Lung (tissue), 16 donors: Measurements from ENCODE around the gene CMTM3. TPM values are rescaled to one million over a fixed set of nuclear protein-coding genes. Genes with fewer than 3 reads are reported as not detected.

Experiments used
- ATAC-seq: fragments of 200-7000 bp; cut with Tn5 transposase; one replicate; pipeline ENCODE4 v1.9.1; 2020; ENCODE audit warnings: moderate number of reproducible peaks; ENCODE audit not compliant: insufficient read depth, low FRiP score
- DNase-seq, 3 donors: peaks; one replicate each; pipeline ENCODE4 v3.0.0-alpha.2; 2013 to 2017
- H3K27ac ChIP-seq, 2 donors: one replicate each; pipeline ENCODE4 v1.5.1; 2013; ENCODE audit warnings: mild to moderate bottlenecking in 2 of 2, moderate library complexity in 2 of 2, control low read depth in 1 of 2, inconsistent platforms in 1 of 2, low read depth in 1 of 2, low read length in 1 of 2
- H3K27me3 ChIP-seq, 3 donors: one replicate each; pipeline ENCODE4 v1.5.1; 2013; ENCODE audit warnings: low read length in 2 of 3; ENCODE audit not compliant: control insufficient read depth in 3 of 3, insufficient read depth in 3 of 3
- H3K36me3 ChIP-seq, 4 donors: one replicate each; pipeline ENCODE4 v1.5.1; 2013; ENCODE audit warnings: low read length in 4 of 4, mild to moderate bottlenecking in 1 of 4, moderate library complexity in 1 of 4; ENCODE audit not compliant: control insufficient read depth in 4 of 4, insufficient read depth in 4 of 4
- H3K4me1 ChIP-seq, 5 donors: one replicate each; pipeline ENCODE4 v1.5.1; 2013; ENCODE audit warnings: low read length in 5 of 5, mild to moderate bottlenecking in 2 of 5, moderate library complexity in 1 of 5; ENCODE audit not compliant: control insufficient read depth in 5 of 5, insufficient read depth in 5 of 5
- H3K4me3 ChIP-seq: one replicate; pipeline ENCODE4 v1.5.1; 2013; ENCODE audit warnings: mild to moderate bottlenecking, control low read depth, moderate library complexity
- H3K9ac ChIP-seq, 2 donors: one replicate each; pipeline ENCODE4 v1.5.1; 2013; ENCODE audit warnings: low read length in 2 of 2, control low read depth in 1 of 2; ENCODE audit not compliant: insufficient read depth in 1 of 2
- H3K9me3 ChIP-seq, 4 donors: one replicate each; pipeline ENCODE4 v1.5.1; 2013; ENCODE audit warnings: low read length in 3 of 4, mild to moderate bottlenecking in 1 of 4, moderate library complexity in 1 of 4; ENCODE audit not compliant: control insufficient read depth in 4 of 4, insufficient read depth in 3 of 4
- CTCF ChIP-seq: IDR thresholded peaks from 2 replicates; pipeline ENCODE4 v1.5.1; 2012; ENCODE audit warnings: mild to moderate bottlenecking; ENCODE audit errors: control extremely low read depth, extremely low read depth
- WGBS, 2 donors: extraction: QIAGEN DNeasy Blood & Tissue Kit; methylation state at CpG; one replicate each; pipeline ENCODE4 v1.1.7; 2013; 5-methylcytosine and 5-hydroxymethylcytosine counted together
- long read RNA-seq, 5 donors: transcript quantifications; one replicate each; lab custom pipeline, GENCODE V29; 2026
- polyA plus RNA-seq, 2 donors: library from polyadenylated mRNA; stranded (reverse); fragments of 200-250 nt; gene quantifications; one replicate each; pipeline ENCODE4 v1.2.1, GENCODE V29; 2013
- total RNA-seq, 2 donors: library from RNA; depleted of rRNA in 1 of 2; stranded (reverse); fragments of >200 nt in 1 of 2; gene quantifications; one replicate each; pipeline ENCODE4 v1.2.1, GENCODE V29; 2014 to 2021
- donor health status: control.
- donor health status: control.
- donor health status: Bipolar disorder and iron deficiency.
- donor health status: healthy.
- donor health status: DM: yes; HTN: yes; CAD: no.

CMTM3 gene, protein sequence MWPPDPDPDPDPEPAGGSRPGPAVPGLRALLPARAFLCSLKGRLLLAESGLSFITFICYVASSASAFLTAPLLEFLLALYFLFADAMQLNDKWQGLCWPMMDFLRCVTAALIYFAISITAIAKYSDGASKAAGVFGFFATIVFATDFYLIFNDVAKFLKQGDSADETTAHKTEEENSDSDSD
- 10 to 100 TPM; 28.1 to 34.6 TPM for total RNA-seq
- 10 to 100 TPM; 19.8 to 46.4 TPM for polyA plus RNA-seq
- long read RNA-seq, donor 1, transcript CMTM3-214 (5 exons, 1,934 nt), result major isoform, 44 of 47 reads
- long read RNA-seq, donor 1, partial matches to known transcripts, result 0 of 47 reads
- long read RNA-seq, donor 1, other reads (novel, unspliced or antisense), result 0 of 47 reads
- long read RNA-seq, donor 2, transcript CMTM3-214 (5 exons, 1,934 nt), result major isoform, 11 of 15 reads
- long read RNA-seq, donor 2, partial matches to known transcripts, result 0 of 15 reads
- long read RNA-seq, donor 2, other reads (novel, unspliced or antisense), result 0 of 15 reads
- long read RNA-seq, donor 3, transcript CMTM3-214 (5 exons, 1,934 nt), result major isoform, 12 of 14 reads
- long read RNA-seq, donor 3, partial matches to known transcripts, result 0 of 14 reads
- long read RNA-seq, donor 3, other reads (novel, unspliced or antisense), result 0 of 14 reads
- long read RNA-seq, donor 4, transcript CMTM3-214 (5 exons, 1,934 nt), result major isoform, 14 of 15 reads
- long read RNA-seq, donor 4, partial matches to known transcripts, result 0 of 15 reads
- long read RNA-seq, donor 4, other reads (novel, unspliced or antisense), result 0 of 15 reads
- long read RNA-seq, donor 5, transcript CMTM3-214 (5 exons, 1,934 nt), result major isoform, 37 of 47 reads
- long read RNA-seq, donor 5, partial matches to known transcripts, result 6 of 47 reads
- long read RNA-seq, donor 5, other reads (novel, unspliced or antisense), result 0 of 47 reads

DNA sequence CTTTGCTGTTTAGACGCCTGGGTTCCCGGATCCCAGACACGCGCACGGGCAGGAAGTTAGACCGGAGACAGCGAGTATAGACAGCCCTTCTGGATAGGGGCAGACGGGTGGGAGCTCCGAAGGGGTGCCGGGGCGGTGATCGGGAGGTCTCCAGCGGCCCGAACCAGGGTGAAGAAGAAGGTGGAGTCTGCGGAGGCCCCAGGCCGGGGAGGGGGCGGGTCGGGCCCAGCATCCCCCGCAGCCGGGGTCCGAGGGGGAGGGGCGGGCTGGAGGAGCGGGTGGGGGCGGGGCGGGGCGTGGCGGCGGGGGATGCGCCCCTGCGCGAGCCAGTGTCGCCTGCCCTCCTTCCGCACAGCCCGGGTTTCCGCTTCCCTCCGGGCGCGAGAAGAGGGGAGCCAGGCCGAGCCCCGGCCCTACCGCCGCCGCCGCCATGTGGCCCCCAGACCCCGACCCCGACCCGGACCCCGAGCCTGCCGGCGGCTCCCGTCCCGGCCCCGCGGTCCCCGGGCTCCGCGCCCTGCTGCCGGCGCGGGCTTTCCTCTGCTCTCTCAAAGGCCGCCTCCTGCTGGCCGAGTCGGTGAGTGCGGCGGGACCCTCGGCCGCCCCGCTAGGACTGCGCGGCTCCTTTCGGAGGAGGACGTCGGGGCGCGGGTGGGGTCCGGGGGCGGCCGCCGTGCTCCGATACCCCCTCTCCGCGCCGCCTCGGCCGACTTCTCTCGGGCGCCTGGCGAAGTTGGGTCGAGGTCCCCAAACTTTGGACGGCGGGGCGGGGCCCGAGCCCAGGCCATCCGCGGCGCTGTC lies at the start of gene CMTM3:
Gene CMTM3 (plus strand): TSS at position 329 of the 801 bp plus-strand sequence. CDS start 102 bp downstream, at position 431.
- ATAC-seq (peak; percentile 75), DNase-seq (peak; percentile 91 to 92 (median 91))
- H3K27me3 ChIP-seq, result no peaks in the 10 kb centered on the region
- H3K36me3 ChIP-seq, result peaks cover 0 to 13% (median 3%) of the 10 kb centered on the region in 4 donors
- peaks cover 0 to 21% (median 10%) of the 10 kb centered on the region in 5 donors for H3K4me1 ChIP-seq
- peak within 1 kb of the TSS; percentile 64 for H3K4me3 ChIP-seq
- WGBS, 2 donors, result 1% methylated on average over 48 to 96 of the region's 96 CpGs
- peak; percentile 39 for TF ChIP-seq CTCF
- H3K27ac ChIP-seq, result peak within 1 kb of the TSS; percentile 80 to 84
- no peaks in the 10 kb centered on the region for H3K9me3 ChIP-seq
- peak within 1 kb of the TSS in 1 of 2 donors; percentile 86 for H3K9ac ChIP-seq

GRCh38 chr16:66560107-66560506 lies 44.4 kb upstream of the CMTM3 start:
- WGBS, 2 donors, result 79 to 86% methylated on average over 1 of the region's 1 CpG
- no peak overlapping the region for H3K4me3 ChIP-seq
- no peak overlapping the region for H3K27ac ChIP-seq
- H3K36me3 ChIP-seq, result peaks cover 0 to 27% (median 17%) of the 10 kb centered on the region in 4 donors
- no peak for TF ChIP-seq CTCF
- DNase-seq (no peak), ATAC-seq (no peak)
- peaks cover 0 to 3% (median 0%) of the 10 kb centered on the region in 5 donors for H3K4me1 ChIP-seq
- no peaks in the 10 kb centered on the region for H3K9me3 ChIP-seq
- no peaks in the 10 kb centered on the region for H3K27me3 ChIP-seq
- no peak overlapping the region for H3K9ac ChIP-seq

DNA sequence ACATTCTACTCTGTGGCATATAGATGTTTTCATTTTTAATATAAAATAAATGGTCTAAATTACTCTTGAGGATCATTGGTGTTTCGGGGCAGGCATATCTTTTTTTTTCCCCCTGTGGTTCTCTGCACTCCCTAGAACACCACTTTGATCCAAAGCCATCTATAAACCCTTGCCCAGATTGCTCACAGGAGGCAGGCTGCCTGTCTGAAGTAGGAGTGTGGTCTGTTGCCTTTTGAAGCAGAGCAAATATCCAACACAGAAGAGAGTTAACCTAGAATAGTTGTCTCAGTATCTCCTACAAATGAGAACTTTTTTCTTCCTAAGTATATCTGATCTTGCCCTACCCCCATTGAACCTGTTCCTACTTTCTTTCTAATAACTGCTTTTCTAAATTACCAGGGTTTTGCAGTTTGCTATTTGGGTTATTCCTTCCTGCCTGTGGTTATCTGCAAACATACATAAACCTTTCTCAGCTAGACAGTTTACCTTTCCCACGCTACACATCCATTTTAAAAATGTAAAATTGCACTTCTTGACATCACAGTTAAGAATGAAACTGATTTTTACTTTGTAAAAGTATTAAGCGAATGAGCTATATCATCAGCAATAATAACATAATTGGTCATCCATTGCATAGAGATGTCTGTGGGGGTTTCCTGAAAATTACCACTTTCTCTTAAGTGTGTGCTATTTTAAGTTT lies 43.0 kb upstream of the CMTM3 start:
- DNase-seq (no peak), ATAC-seq (no peak)
- Histone ChIP-seq H3K9me3 (peaks cover 0 to 2% (median 0%) of the 10 kb centered on the region in 4 donors), H3K4me1 (no peaks in the 10 kb centered on the region), H3K27ac (no peak overlapping the region), H3K9ac (no peak overlapping the region), H3K36me3 (peaks cover 0 to 32% (median 23%) of the 10 kb centered on the region in 4 donors), H3K4me3 (no peak overlapping the region), H3K27me3 (no peaks in the 10 kb centered on the region)
- TF ChIP-seq CTCF, result no peak
- 85 to 93% methylated on average over 3 of the region's 3 CpGs for WGBS, 2 donors
